GM18907 (cell line): ENCODE results near the gene CCDC63.
"Not testable (repeated sequence)": the region's sequence is repeated elsewhere in the genome, so short reads cannot be mapped to it uniquely, and the experiment has no call there.

Experiments used
- ATAC-seq: cut with Tn5 transposase; IDR thresholded peaks from one replicate; pipeline ENCODE4 v1.9.1; 2021; ENCODE audit warnings: mild to moderate bottlenecking, moderate library complexity; ENCODE audit not compliant: unreplicated experiment

CCDC63 gene

DNA sequence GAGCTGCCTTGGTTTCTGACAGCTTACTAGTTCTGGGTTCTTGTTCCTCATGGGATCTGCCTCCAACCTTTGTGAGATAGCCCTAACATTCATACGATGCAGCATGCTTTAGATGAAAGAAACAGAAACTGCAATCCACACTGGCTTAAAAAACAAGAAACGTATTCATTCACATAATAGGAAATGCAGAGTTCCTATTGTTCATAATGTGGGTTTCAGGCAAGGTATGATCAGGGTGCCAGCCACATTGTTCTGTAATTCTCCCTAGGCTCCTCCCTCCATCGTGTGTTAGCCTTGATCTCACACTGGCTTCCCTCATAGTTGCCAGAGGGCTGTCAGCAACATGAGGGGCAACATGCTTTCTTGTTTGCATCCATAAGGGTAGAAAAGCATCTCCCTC, 2.7 kb upstream of the CCDC63 start:
- ATAC-seq, result no peak

DNA sequence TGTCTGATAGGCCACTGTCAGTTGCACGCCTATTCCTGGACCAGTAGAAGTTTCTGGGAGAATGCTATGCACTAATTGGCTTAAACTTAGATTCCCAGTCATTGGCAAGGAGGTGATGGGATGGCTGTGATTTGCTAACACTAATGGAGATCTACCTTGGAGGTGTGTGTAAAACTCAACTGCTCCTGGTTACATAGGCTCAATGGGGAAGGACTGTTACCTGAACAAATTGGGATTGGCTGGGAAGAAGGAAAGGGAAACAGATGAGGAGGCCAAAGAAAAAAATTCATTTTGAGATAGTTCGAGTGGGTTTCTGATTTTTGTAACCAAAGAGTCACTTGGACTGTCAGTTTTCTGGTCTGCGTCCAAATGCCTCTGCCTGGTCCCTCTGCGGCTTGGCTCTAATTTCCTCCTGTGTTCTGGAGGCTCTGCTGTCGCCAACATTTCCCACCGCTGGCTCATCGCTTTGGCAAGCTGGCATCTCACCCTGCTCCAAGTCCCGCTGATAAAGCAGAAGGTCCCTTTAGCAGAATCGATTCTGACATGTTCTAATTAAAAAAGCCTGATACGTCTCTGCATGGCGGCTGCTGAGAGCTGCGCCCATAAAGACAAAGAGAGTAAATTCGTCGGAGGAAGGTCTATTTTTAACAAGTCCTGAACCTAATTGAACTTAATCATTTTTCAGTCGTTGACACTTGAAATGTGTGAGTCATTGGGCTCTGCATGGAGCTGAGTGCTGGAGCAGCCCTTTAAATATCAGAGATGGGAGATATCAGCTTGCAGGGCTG, 2.0 kb upstream of the CCDC63 start:
- no peak for ATAC-seq

DNA sequence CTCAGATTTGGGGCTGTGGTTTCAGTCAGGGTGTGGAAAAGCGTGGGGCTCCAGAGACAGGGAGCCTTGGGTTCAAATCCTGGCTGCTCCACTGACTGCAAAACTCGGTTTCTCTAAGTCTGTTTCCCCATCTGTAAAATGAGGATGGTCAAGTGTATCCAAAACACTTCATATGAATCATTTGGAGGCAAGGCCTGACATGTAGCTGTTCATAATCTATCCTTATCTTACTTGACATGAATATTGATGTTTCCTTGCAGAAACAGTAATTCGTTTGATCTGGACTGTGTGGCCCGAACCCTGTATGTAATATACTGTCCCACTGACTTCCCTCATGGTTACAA, 1.5 kb upstream of the CCDC63 start:
- ATAC-seq, result no peak

DNA sequence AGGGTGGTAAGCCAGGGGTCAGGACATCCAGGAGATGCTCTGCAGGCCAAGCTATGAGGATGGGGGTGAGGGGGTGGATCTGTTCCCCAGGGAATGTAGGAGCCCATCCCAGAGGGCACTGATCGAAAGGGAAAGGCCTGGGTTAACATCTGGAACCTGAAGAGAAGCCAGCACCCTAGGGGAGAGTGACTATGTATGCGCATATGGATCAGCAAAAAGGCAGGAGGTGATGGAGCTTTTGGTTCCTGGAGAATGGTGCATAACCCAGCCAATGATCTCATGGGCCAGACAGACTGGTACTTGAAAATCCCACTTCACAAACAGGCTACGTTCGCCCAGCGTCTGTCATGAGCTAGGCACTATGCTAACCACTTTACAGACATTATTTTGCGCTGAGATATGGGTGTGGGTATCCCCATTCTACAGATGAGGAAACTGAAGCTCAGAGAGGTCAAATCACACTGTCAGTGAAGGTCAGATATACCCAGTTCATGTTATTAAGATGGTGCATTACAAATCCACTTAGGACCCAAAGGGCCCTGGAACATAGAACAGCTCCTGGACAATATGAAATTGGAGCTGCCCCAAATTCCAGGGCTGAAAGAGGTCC, 1.6 kb downstream of the CCDC63 start:
- ATAC-seq, result no peak

DNA sequence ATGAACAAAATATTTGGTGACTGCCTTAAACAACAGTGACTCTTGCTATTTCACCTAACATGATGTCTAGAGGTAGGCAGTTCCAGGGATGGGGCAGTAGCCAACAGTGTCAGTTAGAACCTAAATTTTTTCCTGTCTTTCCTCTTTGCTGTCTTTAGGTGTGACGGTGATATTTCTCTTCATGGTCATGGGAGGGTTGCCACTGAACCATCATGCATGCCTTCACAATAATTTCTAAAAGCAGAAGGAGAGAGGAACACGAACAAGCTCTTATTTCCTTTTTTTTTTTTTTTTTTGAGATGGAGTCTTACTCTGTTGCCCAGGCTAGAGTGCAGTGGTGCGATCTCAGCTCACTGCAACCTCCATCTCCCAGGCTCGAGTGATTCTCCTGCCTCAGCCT, 2.4 kb downstream of the CCDC63 start:
- ATAC-seq, result no peak

DNA sequence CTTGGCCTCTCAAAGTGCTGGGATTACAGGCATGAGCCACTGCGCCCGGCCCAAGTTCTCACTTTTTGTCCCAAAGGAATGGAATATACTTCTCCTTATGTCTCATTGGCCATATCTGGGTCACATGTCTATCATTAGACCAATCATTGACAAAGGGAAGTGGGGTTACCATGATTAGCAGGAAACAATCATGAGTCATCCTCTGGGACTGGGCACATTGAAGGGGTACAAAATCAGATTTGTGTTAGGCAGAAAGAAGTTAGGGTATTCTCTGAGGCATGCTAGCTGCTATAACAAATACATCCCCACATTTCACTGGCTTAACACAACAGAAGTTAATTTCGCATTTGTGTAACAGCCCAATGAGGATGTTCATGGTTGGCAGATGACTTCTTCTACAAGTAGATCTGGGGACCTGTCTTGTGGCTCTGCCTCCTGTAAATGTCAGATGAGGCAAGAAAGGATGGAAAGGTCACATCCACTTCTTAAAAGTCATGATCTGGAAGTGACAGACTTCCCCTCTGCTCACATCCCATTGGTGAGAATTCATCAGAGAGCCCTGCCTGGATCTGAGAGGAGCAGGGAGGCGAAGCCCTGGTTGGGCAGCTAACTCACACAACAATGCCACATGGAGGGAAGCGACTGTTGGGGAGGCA, 3.1 kb downstream of the CCDC63 start:
- no peak for ATAC-seq

DNA sequence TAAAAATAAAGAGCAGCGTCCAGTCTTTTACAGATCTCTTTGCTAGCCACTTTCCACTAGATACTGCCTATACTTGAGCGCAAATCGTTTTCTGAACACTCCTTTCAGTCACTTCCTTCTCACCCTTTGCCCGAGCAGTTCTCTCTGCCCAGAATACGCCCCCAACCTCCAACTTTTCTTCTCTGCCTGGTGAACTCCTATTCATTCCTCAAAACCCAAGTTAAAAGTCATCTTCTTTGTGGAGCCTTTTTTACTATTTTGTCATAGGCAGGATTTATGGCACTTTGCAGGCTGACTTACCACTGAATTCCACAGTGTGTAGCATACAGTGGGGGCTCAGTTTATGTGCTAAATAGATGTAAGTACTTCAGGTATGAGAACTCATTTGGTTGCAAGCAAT, 4.0 kb downstream of the CCDC63 start:
- ATAC-seq, result no peak

DNA sequence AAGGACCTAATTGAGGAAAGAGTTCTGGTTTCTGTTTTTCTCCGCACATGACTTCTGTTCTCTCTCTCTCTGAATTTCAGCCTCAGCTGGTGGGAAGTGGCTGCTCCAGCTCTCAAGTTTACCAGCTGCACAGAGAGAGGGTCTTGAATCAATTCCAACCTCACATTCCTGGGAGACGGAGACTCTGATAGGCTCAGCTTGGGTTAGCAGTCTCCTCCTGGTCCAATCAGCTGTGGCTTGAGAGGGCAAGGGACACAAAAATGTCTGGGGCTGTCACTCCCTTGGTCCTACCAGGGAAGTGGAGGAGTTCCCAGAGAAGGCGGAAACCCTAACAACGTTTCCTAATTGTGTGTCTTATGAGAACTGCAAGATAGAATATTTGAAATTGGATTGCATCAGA, 7.0 kb downstream of the CCDC63 start:
- no peak for ATAC-seq

DNA sequence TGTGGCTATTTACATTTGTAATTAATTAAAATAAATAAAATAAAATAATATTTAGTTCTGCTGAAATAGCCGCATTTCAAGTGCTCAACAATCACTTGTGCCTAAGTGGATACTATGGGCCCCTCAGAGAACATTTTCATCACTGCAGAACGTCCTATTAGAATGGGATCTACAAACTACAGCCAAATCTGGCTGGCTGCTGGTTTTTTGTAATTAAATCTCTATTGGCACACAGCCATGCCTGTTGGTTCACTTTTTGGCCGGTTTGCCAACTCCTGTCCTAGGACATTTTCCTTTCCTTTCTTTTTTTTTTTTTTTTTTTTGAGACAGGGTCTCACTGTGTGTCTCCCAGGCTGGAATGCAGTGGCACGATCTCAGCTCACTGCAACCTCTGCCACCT, 9.8 kb downstream of the CCDC63 start:
- no peak for ATAC-seq

DNA sequence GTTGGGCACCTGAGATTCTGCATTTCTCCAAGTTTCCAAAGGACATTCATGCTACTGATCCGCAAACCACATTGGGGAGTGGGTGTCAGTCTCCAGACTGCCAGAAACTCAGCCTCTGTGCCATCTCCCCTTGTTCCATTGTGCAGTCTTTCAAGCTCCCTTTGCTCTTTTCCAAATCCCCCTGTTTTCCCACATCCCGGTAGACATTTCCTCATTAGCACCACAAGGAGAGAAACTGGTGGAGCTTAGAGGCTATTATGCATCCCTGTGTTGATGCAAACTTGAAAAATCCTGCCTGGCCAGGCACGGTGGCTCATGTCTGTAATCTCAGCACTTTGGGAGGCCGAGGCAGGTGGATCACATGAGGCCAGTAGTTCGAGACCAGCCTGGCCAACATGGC, 10.7 kb downstream of the CCDC63 start:
- no peak for ATAC-seq

DNA sequence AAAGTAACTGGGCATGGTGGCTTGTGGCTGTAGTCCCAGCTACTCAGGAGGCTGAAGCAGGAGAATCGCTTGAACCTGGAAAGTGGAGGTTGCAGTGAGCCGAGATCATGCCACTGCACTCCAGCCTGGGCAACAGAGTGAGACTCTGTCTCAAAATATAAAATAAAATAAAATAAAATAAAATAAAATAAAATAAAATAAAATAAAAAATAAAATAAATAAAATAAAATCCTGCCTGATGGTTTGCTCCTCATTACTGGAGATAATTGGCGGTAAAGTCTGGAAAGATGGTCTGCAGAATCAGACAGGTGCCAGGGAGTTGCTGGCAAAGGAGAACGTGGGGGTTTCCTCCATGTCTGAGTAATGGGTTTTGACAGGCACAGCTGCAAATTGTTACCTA, 11.2 kb downstream of the CCDC63 start:
- not testable (repeated sequence) for ATAC-seq

DNA sequence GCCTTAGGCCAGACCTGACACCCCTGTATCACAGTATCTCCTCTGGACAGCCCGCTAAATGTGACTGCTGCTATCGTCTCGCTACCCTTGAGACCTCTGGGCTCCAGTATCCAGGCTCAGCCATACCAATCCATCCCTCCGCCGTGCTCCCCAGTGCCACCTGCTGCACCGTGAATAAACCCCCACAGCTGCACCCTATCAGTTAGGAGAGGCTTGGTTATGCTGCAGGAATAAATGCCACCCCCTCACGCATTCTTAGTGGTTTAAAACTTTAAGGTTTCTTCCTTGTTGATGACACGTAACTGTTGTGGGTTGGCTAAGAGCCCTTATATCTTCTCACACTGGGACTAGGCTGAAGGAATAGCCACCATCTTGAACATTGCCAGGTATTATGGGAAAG, 12.1 kb downstream of the CCDC63 start:
- ATAC-seq, result no peak

DNA sequence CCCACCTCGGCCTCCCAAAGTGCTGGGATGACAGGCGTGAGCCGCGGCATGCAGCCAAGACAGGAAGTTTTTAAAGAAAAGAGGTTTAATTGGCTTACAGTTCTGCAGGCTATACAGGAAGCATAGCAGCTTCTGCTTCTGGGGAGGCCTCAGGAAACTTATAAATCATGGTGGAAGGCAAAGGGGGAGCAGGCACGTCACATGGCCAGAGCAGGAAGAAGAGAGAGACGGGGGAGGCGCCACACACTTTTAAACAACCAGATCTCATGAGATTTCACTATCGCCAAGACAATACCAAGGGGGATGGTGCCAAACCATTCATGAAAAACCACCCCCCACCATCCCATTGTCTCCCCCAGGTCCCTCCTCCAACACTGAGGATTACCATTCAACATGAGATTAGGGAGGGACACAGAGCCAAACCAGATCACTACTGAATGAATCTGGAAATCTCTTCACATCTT, 14.1 kb downstream of the CCDC63 start:
- no peak for ATAC-seq

DNA sequence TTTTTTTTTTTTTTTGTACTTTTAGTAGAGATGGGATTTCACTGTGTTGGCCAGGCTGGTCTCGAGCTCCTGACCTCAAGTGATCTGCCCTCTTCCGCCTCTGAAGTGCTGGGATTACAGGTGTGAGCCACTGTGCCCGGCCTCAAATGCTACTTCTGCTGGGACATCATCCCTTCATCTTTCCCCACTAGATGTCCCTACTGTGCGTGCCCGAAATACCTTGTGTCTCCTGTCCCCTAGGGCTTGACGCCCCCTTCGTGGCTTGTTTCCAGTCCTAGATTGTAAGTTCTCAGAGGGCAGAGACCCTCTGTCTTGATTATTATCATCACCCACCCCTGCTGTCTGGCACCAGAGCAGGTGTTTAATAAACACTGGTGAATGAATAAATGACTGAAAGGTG, 14.9 kb downstream of the CCDC63 start:
- no peak for ATAC-seq

DNA sequence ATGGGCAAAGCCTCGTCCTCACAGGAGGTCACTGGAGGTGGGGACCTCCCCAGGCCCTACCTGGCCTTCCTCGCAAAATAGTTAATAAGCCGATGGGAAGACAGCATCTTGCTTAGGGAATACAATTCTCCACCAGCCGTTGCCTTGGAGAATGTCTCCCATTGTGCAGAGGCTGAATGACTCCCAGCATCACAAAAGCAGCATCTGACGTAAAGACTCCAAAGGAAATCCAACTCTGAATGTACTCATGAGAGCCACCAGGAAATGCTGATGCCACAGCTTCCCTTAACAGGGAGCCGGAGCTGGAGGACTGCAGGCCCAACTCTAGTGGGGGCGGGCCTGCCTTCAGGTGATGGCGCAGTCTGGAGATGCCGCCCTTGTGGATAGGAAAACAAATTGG, 15.5 kb downstream of the CCDC63 start:
- ATAC-seq, result no peak

DNA sequence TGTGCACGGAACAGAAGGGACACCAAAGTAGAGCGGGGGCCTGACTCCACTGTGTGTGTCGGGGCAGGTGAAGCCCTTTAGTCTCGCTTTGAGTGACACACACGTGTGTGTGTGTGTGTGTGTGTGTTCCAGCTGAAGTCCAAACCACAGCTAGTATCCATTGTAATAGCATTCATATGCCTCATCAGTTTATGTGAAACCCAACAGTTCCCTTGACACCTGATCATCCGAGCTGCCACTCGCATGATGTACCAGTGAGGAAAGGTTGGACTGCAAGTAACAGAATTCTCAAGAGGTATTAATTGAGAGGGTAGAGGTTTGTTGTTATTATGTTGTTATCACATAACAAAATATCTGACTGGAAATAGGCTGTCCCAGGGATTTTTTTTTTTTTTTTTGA, 16.4 kb downstream of the CCDC63 start:
- ATAC-seq, result no peak

DNA sequence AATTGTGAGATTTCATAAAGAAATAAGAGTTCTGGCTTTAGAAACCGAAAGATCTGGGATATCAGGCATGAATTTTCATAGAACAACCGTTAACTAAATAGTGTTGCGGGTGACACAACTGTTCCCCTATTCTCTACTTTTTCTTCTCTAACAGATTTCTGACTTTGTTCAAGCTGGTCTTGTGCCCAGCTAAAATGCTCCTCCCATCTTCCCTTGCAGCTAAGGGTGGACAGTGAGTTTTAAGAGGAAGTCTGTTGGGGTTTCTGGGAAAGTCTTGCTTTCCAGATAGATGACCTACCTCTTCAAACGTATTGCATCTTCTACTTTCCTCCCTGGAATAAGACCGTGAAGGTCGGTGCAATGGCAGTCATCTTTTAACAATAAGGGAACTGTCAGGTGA, 18.7 kb downstream of the CCDC63 start:
- ATAC-seq, result no peak

DNA sequence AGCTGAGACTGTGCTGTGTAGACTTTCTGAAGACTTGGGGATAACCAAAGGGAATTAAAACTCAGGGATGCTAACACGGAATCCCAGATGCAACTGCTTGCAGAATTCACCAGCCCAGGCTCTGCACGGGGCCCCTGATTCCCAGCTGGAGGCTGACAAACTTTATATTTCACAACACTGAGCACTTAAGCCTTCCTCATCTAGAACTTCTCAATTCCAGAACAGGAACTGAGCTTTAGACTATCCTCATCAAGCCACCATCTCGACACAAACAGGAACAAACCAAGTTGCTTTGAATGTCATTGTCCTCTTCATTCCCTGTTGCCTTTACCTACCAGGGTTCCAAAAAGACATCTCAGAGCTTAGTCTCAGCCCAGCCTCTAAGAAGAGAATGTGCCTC, 22.2 kb downstream of the CCDC63 start:
- ATAC-seq, result no peak

DNA sequence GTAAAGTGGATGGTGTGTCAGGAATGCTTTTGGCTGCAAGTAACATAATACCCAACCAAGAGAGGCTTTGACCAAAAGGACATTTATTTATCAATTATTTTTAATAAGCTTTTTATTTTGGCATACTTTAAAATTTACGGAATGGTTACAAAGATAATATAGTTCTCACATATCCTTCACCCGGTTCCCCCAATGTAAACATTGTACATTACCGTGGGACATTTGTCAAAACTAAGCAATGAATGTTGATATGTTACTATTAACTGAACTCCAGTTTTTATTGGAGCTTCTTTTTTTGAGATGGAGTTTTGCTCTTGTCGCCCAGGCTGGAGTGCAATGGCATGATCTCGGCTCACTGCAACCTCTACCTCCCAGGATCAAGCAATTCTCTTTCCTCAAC, 23.0 kb downstream of the CCDC63 start:
- ATAC-seq, result no peak

DNA sequence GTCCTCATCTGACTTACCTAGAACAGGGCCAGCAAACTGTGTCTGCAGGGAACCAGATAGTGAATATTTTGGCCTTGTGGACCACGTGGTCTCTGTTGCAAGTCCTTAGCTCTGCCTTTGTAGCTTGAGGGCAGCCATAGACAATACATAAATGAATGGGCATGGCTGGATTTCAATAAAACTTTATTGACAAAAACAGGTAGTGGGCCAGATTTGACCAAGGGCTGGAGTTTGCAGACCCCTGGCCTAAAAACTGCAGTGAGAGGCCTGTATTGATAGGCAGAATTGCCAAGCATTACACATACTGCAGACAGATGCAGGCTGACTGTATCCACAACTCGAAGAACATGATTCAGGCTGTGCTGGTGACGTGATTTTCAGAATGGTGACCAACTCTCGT, 25.3 kb downstream of the CCDC63 start:
- no peak for ATAC-seq

DNA sequence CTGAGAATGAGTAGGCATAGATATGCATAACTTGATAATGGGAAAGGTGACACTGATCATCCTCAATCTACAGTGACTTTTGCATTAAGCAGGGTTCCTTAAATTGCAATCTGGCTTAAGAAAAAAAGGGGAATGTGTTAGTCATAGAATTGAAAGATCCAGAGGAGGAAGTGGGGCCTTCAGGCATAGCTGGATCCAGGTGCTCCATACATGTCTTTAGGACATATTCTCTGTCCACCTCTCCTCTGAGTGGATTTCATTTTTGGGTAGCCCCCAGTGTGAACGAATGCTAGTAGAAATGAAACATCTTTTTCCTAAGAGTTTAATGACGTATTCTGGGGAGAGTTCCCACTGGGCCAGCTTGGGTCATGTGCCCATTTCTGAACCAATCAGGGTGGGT, 27.6 kb downstream of the CCDC63 start:
- ATAC-seq, result no peak

DNA sequence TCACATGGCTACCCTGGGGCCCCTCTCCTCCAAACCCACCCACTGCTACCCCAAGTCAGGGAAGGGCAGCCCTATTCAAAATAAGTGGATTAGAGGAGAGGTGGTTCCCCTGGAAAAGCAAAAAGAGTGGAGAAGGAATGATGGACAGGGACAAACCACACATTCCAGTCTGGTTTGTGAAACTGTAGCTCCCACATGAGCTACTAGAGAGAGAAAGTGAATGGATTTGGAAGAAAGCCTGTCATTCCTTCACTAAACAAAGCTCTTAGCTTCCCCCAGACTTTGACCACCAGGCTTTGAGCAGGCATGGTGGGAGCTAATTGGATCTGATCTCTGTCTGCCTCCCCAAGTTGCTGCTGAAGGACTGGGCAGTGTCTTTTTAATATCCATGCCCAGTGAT, 28.0 kb downstream of the CCDC63 start:
- ATAC-seq, result no peak
